Measurements from ENCODE around the gene TAS1R2.

- TF ChIP-seq CTCF (IDR thresholded peaks at IDR 0.05) = no peak
- TF ChIP-seq POLR2A (IDR thresholded peaks at IDR 0.05) = no peak
Observed at GRCh38 chr1:18812453-18812939, 47.0 kb downstream of the TAS1R2 start.
